Neutrophil (primary cell): ENCODE data around the gene TBC1D8.

Source experiments
- H3K27ac ChIP-seq: fragments of 200-600 bp; sonication (generic); 2 replicates; pipeline ENCODE4 v1.5.1; 2016; ENCODE audit warnings: mild to moderate bottlenecking, moderate library complexity
- H3K27me3 ChIP-seq: fragments of 200-600 bp; sonication (generic); 2 replicates; pipeline ENCODE4 v1.6.0; 2016; ENCODE audit warnings: mild to moderate bottlenecking
- H3K36me3 ChIP-seq: fragments of 200-600 bp; sonication (generic); 2 replicates; pipeline ENCODE4 v1.5.1; 2017
- H3K4me1 ChIP-seq, 2 experiments: fragments of 200-600 bp in 1 of 2; sonication (generic) in 1 of 2; 1 replicate in 1 of 2; 2 replicates in 1 of 2; pipeline versions ENCODE4 v1.5.1 to v1.6.1; 2013 to 2016; ENCODE audit warnings: low read depth in 1 of 2, low read length in 1 of 2, mild to moderate bottlenecking in 1 of 2, moderate library complexity in 1 of 2; ENCODE audit not compliant: control insufficient read depth in 1 of 2, insufficient read depth in 1 of 2
- H3K4me3 ChIP-seq, 2 experiments: fragments of 200-600 bp in 1 of 2; sonication (generic) in 1 of 2; 1 replicate in 1 of 2; 2 replicates in 1 of 2; pipeline ENCODE4 v1.5.1; 2013 to 2016; ENCODE audit warnings: low read depth in 1 of 2, low read length in 1 of 2, mild to moderate bottlenecking in 1 of 2, moderate library complexity in 1 of 2
- H3K9me3 ChIP-seq: fragments of 200-600 bp; sonication (generic); 2 replicates; pipeline ENCODE4 v1.5.1; 2016
- TF ChIP-seq, protein P1 (sequence below): fragments of 200-600 bp; sonication (generic); IDR thresholded peaks from 2 replicates; pipeline ENCODE4 v1.5.1; 2016; ENCODE audit warnings: antibody characterized with exemption

TBC1D8 gene

DNA sequence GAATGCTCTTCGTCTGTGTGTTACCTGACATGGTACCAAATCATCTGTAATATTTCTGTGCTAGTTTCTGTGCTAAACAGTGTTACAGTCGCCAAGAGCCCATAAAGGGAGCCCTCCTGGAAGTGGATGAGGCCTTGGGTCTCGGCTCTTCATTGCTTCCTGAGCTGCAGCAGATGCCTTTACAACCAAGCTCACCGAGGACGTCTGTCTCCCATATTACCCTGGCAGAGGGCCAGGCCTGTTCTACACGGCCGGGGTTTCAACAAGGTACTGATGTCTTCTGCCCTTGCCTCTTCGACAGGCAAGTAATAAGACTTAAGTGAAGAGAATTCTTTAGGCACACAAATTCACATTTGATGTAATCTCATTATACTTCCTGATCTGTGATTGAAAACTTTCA, 132.2 kb downstream of the TBC1D8 start:
- Histone ChIP-seq H3K4me3 (no peak overlapping the region), H3K27ac (no peak overlapping the region), H3K36me3 (peaks cover 63% of the 10 kb centered on the region), H3K27me3 (no peaks in the 10 kb centered on the region), H3K9me3 (no peaks in the 10 kb centered on the region), H3K4me1 (no peaks in the 10 kb centered on the region)
- TF ChIP-seq, protein P1, sequence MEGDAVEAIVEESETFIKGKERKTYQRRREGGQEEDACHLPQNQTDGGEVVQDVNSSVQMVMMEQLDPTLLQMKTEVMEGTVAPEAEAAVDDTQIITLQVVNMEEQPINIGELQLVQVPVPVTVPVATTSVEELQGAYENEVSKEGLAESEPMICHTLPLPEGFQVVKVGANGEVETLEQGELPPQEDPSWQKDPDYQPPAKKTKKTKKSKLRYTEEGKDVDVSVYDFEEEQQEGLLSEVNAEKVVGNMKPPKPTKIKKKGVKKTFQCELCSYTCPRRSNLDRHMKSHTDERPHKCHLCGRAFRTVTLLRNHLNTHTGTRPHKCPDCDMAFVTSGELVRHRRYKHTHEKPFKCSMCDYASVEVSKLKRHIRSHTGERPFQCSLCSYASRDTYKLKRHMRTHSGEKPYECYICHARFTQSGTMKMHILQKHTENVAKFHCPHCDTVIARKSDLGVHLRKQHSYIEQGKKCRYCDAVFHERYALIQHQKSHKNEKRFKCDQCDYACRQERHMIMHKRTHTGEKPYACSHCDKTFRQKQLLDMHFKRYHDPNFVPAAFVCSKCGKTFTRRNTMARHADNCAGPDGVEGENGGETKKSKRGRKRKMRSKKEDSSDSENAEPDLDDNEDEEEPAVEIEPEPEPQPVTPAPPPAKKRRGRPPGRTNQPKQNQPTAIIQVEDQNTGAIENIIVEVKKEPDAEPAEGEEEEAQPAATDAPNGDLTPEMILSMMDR: no peak

DNA sequence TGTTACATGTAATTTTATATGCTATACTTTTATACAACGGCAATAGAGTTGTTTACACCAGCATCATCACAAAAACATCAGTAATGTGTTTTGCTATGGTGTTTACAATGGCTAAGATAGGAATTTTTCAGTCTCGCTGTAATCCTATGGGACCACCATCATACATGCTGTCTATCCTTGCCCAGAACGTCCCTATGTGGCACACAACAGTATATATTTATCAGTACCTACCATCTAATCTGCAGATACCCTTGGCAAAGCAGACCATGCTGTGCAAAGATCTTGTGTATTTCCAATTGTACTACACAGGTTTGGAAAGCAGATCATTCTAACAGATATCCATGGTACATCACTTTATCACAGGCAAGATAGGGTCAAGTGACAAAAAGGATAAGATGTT, 133.8 kb downstream of the TBC1D8 start:
- Histone ChIP-seq H3K36me3 (peaks cover 50% of the 10 kb centered on the region), H3K4me3 (no peak overlapping the region), H3K4me1 (no peaks in the 10 kb centered on the region), H3K27me3 (no peaks in the 10 kb centered on the region), H3K27ac (no peak overlapping the region), H3K9me3 (no peaks in the 10 kb centered on the region)
- TF ChIP-seq, protein P1: no peak

DNA sequence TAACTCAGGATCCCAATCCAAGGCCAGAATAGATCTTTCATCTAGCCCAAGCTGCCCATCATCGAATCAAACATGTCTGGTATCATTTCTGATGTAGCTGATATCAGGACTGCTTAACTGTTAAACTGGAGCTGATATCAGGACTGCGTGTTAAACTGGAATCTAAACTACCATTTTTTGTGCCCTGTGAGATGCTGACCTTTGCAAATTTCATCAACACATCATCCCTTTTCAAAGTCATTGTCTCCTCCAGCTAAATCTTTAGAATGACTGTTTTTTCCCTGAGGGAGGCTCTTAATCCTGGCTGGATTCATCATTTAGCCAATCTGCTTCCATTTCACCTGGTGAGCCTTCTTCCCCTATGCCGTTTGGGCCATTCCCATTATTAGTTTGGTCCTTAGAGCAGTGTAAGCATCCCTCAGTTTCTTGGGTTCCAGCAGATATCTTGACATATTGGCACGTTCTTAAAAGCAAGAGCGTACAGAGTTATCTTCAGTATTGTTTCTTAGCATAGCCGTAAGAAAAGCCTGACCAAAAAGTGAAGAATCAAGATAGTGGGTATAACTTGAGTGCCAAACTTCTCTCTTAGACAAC, 136.8 kb downstream of the TBC1D8 start:
- TF ChIP-seq, protein P1: no peak
- no peaks in the 10 kb centered on the region for H3K9me3 ChIP-seq
- no peaks in the 10 kb centered on the region for H3K4me1 ChIP-seq
- H3K36me3 ChIP-seq: peaks cover 40% of the 10 kb centered on the region
- no peaks in the 10 kb centered on the region for H3K27me3 ChIP-seq
- H3K4me3 ChIP-seq: no peak overlapping the region
- no peak overlapping the region for H3K27ac ChIP-seq

DNA sequence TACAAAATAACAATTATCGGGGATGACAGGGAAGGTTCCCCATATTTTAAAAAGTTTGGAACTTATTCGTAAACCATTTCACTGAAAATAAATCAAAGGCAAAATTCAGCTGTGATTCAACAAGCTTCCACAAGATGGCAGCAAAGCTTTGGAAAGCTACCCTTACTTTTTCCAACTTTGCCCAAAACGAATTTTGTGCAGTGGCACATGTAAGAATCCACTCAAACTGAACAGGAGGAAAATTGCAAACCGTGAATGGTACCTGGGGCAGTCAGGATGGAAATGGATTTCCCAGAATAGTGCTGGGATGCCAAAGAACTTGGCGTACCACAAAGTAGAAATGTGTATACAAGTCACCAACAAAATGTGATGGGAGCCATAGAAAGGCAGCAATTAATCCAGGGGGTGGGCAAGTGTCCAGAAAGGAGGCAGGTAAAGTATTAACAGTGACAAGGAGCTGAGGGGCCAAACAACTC, 138.4 kb downstream of the TBC1D8 start:
- Histone ChIP-seq H3K27ac (no peak overlapping the region), H3K4me1 (no peaks in the 10 kb centered on the region), H3K4me3 (no peak overlapping the region), H3K9me3 (no peaks in the 10 kb centered on the region), H3K36me3 (peaks cover 41% of the 10 kb centered on the region), H3K27me3 (no peaks in the 10 kb centered on the region)
- TF ChIP-seq, protein P1: peak; percentile 86

DNA sequence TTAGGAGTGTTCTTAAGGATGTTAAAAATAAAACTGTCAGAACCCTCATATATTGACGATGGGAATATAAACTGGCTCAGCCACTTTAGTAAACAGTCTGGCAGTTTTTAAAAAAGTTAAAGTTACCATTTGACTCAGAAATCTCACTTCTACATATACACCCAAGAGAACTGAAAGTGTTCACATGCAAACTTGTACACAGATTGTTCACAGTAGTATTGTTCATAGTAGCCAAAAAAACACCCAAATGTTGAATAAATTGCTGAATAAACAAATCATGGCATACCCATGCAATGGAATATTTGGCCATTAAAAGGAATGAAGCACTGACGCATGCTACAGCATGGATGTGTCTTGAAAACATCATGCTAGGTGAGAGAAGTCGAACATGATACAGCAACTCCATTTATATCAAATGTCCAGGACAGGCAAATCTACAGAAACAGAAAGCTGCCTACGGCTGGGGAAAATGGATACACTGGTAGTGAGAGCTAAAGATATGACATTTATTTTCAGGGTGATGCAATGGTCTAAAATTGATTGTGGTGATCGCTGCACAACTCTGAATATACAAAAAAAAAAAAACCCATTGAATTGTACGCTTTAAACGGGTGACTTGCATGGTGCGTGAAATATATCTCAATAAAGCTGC, 139.0 kb downstream of the TBC1D8 start:
- H3K27me3 ChIP-seq: no peaks in the 10 kb centered on the region
- TF ChIP-seq, protein P1: no peak
- H3K4me3 ChIP-seq: no peak overlapping the region
- H3K4me1 ChIP-seq: no peaks in the 10 kb centered on the region
- no peak overlapping the region for H3K27ac ChIP-seq
- no peaks in the 10 kb centered on the region for H3K9me3 ChIP-seq
- peaks cover 47% of the 10 kb centered on the region for H3K36me3 ChIP-seq
